Urinary bladder (tissue), 4 donors: ENCODE data around the gene ULK1. TPM values are rescaled to one million over a fixed set of nuclear protein-coding genes. Genes with fewer than 3 reads are reported as not detected.

Experiments
- DNase-seq: peaks from one replicate; pipeline ENCODE4 v3.0.0-alpha.2; 2015; ENCODE audit errors: extremely low spot score
- H3K27ac ChIP-seq: one replicate; pipeline ENCODE4 v1.5.1; 2013; ENCODE audit warnings: low read depth, mild to moderate bottlenecking, moderate library complexity
- H3K36me3 ChIP-seq: one replicate; pipeline ENCODE4 v1.6.1; 2013; ENCODE audit warnings: mild to moderate bottlenecking, moderate library complexity; ENCODE audit not compliant: insufficient read depth
- H3K4me1 ChIP-seq: one replicate; pipeline ENCODE4 v1.6.1; 2013; ENCODE audit warnings: mild to moderate bottlenecking, moderate library complexity; ENCODE audit not compliant: insufficient read depth
- H3K4me3 ChIP-seq: one replicate; pipeline ENCODE4 v1.5.1; 2013; ENCODE audit warnings: low read depth, low read length
- WGBS: extraction: QIAGEN DNeasy Blood & Tissue Kit; methylation state at CpG from one replicate; pipeline ENCODE4 v1.1.7; 2013; 5-methylcytosine and 5-hydroxymethylcytosine counted together
- polyA plus RNA-seq: library from polyadenylated mRNA; stranded (reverse); fragments of 200-250 nt; gene quantifications from one replicate; pipeline ENCODE4 v1.2.3, GENCODE V29; 2013
- total RNA-seq: library from RNA; depleted of rRNA; stranded (reverse); fragments of >200 nt; gene quantifications from one replicate; pipeline ENCODE4 v1.2.3, GENCODE V29; 2014
- donor health status: healthy with polysubstance abuse.
- donor health status: healthy.

ULK1 gene
- total RNA-seq = 10.9 TPM
- 34.4 TPM for polyA plus RNA-seq

DNA sequence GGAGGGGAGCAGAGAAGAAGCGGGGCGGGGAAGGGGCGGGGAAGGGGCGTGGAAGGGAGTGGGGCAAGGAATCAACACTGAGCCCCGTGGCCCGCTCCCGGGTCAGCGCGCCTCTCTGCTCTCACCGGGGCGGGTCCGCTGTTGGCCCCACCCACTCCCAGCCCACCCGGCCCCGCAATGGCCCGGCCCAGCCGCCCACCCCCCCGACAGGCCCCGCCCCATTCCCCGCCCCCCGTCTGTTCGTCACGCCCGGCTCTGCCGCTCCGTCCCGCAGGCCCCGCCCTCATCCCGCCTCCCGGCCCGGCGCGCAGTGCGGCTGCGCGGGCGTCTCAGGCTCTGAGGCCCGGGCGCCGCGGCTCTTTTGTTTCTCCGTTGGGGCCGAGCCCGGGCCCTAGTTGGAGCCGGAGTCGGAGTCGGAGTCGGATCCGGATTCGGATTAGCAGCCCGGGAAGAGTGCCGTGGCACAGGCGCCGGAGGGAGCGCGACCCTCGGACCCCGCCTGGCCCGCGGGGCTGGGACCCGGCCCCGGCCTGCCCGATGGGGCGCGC is at the start of gene ULK1:
TSS of gene ULK1 (plus strand) at position 310 of the 548 bp plus-strand sequence. CDS start 380 bp downstream, outside the sequence.
- peak within 1 kb of the TSS; percentile 89 for H3K27ac ChIP-seq
- no peaks in the 10 kb centered on the region for H3K4me1 ChIP-seq
- H3K4me3 ChIP-seq = peak within 1 kb of the TSS; percentile 99
- under 1% methylated on average over 64 of the region's 64 CpGs for WGBS
- peak; percentile 69 for DNase-seq
- no peaks in the 10 kb centered on the region for H3K36me3 ChIP-seq

DNA sequence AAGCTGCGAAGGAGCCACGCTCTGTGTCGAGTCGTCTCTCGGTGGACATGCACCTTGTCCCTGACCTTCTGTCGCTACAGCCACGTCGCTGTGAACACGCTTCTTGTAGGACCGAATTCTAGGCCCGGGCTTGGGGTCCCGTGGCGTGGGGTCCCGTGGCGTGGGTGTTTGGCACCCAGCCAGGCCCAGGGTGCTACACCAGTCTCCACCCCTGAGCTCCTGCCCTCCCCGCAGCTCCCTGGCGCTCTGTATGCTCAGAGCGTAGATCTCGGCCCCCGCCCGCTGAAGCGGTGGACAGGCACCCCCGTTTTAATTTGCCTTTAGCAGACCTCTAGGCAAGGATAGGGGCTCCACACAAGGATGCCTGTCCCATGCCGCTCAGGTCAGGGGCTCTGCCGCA is 49.8 kb upstream of the ULK1 start:
- DNase-seq = no peak
- Histone ChIP-seq H3K4me3 (no peak overlapping the region), H3K4me1 (no peaks in the 10 kb centered on the region), H3K36me3 (no peaks in the 10 kb centered on the region), H3K27ac (no peak overlapping the region)
- 92% methylated on average over 25 of the region's 25 CpGs for WGBS

DNA sequence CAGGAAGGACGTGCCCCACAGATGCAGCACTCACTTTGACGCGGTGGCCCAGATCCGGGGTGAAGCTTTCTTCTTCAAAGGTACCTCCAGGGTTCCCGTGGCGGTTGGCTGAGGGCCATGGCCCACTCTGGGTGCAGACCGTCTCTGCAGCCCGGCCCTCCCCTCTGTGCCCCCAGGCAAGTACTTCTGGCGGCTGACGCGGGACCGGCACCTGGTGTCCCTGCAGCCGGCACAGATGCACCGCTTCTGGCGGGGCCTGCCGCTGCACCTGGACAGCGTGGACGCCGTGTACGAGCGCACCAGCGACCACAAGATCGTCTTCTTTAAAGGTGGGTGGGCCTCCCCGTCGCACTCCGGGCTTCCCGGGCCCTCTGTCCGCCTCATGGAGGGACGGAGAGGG is 49.3 kb upstream of the ULK1 start:
- H3K27ac ChIP-seq = no peak overlapping the region
- 93% methylated on average over 29 of the region's 29 CpGs for WGBS

DNA sequence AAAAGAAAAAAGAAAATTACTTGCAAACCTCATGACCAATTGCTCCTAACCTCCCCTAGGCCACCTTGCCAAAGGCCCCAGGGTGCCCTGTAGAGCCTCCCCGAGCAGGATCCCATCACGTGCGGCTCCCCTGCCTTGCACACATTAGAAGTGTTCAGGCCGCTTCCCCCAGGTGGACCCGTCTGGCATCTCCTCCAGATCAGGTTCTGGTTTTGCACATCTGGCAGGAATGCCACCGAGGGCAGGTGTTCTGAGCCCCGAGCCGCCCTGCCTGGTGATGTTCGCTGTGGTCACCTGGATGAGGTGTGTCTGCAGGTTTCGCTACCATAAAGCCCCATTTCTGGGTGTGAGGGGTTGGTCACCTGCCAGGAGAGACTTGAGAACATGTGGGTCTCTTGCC is 47.0 kb upstream of the ULK1 start:
- Histone ChIP-seq H3K36me3 (no peaks in the 10 kb centered on the region), H3K27ac (no peak overlapping the region)
- WGBS = 92% methylated on average over 10 of the region's 10 CpGs

More for the DNA sequence above, 49.3 kb upstream of the ULK1 start:
- no peak for DNase-seq
- H3K36me3 ChIP-seq = no peaks in the 10 kb centered on the region
- no peak overlapping the region for H3K4me3 ChIP-seq
- H3K4me1 ChIP-seq = no peaks in the 10 kb centered on the region

DNA sequence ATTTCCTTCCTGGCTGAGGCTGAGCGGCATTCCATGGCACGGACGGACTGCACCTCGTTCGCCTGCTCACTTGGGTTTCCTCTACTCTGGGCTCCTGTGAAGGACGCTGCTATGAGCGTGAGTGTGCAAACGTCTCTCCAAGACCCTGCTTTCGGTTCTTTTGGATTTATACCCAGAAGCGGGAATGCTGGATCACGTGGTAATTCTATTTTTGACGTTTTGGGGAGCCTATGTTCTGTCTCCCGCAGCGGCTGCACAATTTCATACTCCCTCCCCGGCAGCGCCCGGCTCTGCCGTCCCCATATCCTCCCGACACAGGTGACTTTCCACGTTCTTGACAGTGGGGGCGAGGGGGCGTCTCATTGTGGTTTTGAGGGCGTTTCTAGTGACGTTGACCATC is 45.7 kb upstream of the ULK1 start:
- H3K4me1 ChIP-seq = no peaks in the 10 kb centered on the region
- no peaks in the 10 kb centered on the region for H3K36me3 ChIP-seq
- no peak for DNase-seq
- H3K27ac ChIP-seq = no peak overlapping the region
- WGBS = 87% methylated on average over 24 of the region's 24 CpGs
- H3K4me3 ChIP-seq = no peak overlapping the region

More for the DNA sequence above, 47.0 kb upstream of the ULK1 start:
- DNase-seq = no peak
- Histone ChIP-seq H3K4me3 (no peak overlapping the region), H3K4me1 (no peaks in the 10 kb centered on the region)

DNA sequence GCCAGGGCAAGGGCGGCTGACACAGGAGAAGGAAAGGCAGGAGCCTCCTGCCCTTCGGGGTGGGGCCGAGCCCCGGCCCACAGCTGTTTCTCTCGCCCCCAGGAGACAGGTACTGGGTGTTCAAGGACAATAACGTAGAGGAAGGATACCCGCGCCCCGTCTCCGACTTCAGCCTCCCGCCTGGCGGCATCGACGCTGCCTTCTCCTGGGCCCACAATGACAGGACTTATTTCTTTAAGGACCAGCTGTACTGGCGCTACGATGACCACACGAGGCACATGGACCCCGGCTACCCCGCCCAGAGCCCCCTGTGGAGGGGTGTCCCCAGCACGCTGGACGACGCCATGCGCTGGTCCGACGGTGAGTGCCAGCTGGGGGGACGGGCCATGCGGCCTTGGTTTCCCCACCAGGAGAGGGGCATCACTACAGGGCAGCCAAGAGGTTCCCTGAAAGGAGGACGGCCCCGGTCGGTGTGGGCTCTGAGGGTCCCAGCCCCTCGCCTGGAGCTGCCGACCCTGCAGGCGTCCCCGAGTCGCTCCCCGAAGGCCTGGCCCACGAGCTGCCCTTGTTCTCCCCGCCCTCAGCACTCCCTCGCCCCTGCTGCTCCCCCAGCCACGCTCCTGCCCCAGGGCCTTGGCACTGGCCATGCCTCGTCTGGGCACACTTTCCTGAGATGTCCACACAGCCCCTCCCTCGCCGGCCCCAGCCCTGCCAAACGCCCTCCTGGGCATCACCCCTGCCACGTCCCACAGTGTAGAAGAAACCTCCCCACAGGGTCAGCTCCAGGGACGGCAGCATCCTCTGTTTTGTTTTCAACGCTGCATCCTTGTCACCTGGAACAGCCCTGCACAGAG is 44.5 kb upstream of the ULK1 start:
- Histone ChIP-seq H3K27ac (no peak overlapping the region), H3K4me3 (no peak overlapping the region), H3K4me1 (no peaks in the 10 kb centered on the region), H3K36me3 (no peaks in the 10 kb centered on the region)
- 91% methylated on average over 47 of the region's 47 CpGs for WGBS
- no peak for DNase-seq

DNA sequence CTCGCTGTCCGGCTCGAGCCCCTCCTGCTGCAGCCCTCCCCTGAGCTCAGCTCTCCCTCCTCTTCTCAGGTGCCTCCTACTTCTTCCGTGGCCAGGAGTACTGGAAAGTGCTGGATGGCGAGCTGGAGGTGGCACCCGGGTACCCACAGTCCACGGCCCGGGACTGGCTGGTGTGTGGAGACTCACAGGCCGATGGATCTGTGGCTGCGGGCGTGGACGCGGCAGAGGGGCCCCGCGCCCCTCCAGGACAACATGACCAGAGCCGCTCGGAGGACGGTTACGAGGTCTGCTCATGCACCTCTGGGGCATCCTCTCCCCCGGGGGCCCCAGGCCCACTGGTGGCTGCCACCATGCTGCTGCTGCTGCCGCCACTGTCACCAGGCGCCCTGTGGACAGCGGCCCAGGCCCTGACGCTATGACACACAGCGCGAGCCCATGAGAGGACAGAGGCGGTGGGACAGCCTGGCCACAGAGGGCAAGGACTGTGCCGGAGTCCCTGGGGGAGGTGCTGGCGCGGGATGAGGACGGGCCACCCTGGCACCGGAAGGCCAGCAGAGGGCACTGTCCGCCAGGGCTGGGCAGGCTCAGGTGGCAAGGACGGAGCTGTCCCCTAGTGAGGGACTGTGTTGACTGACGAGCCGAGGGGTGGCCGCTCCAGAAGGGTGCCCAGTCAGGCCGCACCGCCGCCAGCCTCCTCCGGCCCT is 43.4 kb upstream of the ULK1 start:
- H3K4me1 ChIP-seq = no peaks in the 10 kb centered on the region
- no peaks in the 10 kb centered on the region for H3K36me3 ChIP-seq
- 83% methylated on average over 41 of the region's 41 CpGs for WGBS
- H3K4me3 ChIP-seq = no peak overlapping the region
- no peak overlapping the region for H3K27ac ChIP-seq
- DNase-seq = no peak

DNA sequence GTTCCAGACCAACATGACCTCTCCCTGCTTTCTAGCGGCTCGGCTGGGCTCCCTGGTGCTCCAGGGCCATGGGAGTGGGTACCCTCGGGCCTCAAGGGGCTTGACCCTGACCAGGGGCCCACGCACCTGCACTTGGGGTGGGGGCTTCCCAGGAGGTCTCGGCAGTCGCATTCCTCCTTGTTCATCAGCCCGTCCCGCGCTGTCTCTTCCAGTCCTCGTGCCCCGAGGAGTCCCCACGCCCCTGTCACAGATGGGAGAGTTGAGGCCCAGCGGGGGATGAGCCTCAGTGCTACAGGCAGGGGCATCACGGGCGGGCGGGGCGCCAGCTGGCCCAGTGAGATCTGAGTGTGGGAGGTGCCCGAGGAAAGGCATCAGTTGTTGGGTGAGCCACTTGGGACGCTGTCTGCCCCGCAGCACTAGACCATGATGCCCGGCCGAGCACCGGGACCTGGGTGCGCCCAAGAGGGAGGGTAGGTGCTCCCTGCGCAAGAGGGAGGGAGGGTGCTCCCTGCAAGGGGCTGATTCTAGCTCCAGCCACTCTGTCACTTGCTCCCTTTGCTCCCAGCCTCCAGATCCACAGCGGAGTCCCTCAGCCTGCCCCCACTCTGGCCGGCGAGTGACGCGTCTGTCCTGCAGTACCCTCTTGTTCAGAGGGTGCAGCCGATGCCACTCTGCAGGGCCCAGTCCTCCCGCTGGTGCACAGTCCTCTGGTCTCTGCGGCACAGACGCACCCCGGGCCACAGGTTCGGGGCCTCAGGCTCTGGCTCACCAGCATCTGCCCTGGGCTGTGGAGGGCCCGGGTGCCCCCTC is 42.5 kb upstream of the ULK1 start:
- no peak overlapping the region for H3K4me3 ChIP-seq
- no peak for DNase-seq
- no peak overlapping the region for H3K27ac ChIP-seq
- no peaks in the 10 kb centered on the region for H3K4me1 ChIP-seq
- no peaks in the 10 kb centered on the region for H3K36me3 ChIP-seq
- WGBS = 89% methylated on average over 37 of the region's 37 CpGs

DNA sequence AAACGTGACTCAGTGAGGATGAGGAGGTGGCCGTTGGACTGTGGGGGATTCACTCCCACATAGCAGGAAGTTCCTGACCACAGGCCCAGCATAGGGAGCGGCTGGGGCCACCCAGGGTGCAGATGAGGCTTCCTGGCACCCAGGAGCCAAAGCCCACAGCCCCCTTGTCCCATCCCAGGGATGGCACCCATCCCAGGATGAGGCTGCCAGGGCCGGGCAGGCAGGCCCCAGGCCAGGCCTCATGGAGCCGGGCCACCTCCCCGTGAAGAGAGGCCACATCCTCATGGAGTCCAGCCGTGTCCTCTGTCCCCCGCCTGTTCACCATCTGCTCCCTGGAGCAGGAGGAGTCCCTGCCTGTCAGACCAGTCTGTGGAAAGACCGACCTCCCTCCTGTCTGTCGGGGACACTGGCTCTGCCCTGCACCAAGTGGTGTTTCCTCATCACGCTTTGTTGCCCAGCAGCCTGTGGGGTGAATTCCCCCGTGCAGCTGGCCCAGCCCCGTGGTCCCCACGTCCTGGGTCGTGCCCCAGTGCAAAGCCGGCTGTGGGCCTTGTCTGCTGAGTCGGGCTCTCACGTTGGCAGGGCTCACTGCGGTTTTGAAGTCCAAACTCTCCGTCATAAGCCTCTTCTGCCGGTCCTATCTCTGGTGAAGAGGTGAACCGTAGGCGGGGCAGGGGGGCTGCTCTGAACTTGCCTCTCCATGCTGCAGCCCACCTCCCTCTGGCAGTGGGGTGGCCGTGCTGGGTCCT is 41.7 kb upstream of the ULK1 start:
- no peak for DNase-seq
- Histone ChIP-seq H3K27ac (no peak overlapping the region), H3K4me1 (no peaks in the 10 kb centered on the region), H3K4me3 (no peak overlapping the region), H3K36me3 (no peaks in the 10 kb centered on the region)
- WGBS = 52% methylated on average over 24 of the region's 24 CpGs

DNA sequence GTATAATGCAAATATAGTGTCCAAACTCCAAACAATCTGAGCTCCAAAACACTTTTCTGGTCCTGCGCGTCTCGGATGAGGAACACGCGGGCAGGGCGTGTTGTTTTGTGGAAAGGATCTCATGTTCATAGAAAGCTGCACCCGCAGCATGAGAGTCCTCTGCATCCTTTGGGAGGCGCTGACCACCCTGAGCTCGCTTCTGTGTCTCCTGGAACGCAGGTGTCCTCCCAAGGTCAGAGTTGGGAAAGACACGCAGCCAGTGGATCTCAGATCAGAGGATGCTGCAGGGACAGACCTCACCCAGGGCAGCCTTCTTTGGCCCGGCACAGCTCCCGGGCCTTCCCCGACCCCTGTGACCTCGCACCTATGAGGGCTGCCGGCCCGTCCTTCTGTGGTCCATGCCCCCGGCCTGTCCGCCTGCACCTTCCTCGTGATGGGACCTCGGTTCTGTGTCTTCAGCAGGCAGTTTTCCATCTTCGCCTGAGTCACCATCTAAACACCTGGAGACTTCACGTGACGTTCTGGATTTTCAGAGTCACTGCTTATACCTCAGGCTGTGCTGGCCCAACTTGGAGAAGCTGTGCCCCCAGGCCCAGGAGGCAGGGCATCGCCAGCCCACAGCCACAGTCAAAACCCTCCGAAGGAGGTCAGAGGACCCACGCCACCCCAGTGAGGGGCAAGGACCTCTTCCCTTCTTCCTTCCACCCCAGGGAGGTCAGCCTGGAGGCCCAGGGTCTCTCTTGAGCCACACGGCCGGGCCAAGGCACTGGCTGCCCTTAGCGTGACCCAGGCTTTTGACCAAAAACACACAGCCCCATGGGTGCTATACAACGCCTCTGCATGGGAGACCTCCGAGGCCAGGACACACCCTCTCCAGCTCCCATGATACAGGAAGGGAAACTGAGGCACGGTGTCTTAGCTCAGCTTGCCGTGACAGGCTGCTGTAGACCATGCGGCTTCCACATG is 40.3 kb upstream of the ULK1 start:
- no peak for DNase-seq
- Histone ChIP-seq H3K4me3 (no peak overlapping the region), H3K27ac (no peak overlapping the region), H3K4me1 (no peaks in the 10 kb centered on the region), H3K36me3 (no peaks in the 10 kb centered on the region)
- WGBS = 82% methylated on average over 35 of the region's 35 CpGs

DNA sequence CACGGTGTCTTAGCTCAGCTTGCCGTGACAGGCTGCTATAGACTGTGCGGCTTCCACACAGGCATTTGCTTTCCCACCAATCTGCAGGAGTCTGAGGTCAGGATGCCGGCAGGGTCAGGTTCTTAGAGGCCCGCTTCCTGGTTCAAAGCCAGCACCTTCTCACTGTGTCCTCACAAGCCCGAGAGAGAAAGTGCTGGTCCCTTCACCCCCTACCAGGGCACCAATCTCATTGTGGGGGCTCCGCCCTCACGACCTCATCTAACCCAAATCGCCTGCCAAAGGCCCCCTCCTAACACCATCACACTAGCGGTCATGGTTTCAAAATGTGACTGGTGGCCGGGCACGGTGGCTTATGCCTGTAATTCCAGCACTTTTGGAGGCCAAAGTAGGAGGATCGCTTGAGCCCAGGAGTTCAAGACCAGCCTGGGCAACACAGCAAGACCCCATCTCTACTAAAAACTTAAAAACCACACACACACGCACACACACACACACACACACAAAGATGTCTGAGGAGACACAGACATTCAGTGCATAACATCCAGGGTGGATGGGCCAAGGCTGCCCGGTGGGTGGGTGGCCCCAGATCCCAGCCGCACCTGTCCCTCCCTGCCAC is 39.5 kb upstream of the ULK1 start:
- no peak overlapping the region for H3K4me3 ChIP-seq
- H3K27ac ChIP-seq = no peak overlapping the region
- WGBS = 80% methylated on average over 16 of the region's 16 CpGs
- no peaks in the 10 kb centered on the region for H3K36me3 ChIP-seq
- H3K4me1 ChIP-seq = no peaks in the 10 kb centered on the region
- DNase-seq = no peak
